Peyer's patch (tissue), 4 donors: ENCODE measurements around the gene RNF222.

ENCODE experiments used
- CTCF ChIP-seq, 6 experiments: fragments of 450-650 bp in 4 of 6; fragments of 200-600 bp in 2 of 6; sonication (generic) in 1 of 6; IDR thresholded peaks; one replicate each; pipeline ENCODE4 v1.5.1; 2017 to 2019; ENCODE audit warnings: antibody characterized with exemption in 6 of 6, mild to moderate bottlenecking in 3 of 6, moderate library complexity in 1 of 6
- POLR2A ChIP-seq, 2 donors: fragments of 450-650 bp; IDR thresholded peaks; one replicate each; pipeline ENCODE4 v1.5.1; 2017; ENCODE audit warnings: antibody characterized with exemption in 2 of 2, mild to moderate bottlenecking in 2 of 2, moderate library complexity in 2 of 2

GRCh38 chr17:8398980-8399379 lies 1.4 kb upstream of the RNF222 start:
- no peak for TF ChIP-seq CTCF (IDR thresholded peaks at IDR 0.05)
- TF ChIP-seq POLR2A (IDR thresholded peaks at IDR 0.05) = no peak
